ENCODE results near the gene NAPA.

Gene NAPA

DNA sequence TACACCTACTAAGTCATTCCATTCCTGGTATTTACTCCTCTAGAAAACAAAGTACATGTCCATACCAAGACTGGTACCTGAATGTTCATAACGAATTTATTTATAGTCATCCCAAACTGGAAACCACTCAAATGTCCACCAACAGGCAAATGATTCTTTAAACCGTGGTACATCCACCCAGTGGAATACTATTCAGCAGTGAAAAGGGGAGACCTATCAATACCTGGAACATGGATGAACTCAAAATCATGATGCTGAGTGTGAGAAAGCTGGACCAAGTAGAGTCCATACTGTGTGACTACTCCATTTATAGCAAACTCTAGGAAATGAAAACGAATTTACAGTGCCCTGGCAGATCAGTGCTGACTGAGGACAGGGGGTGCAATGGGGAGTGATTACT lies 11.9 kb upstream of the NAPA start:
- H3K27ac ChIP-seq = no peak overlapping the region
- DNase-seq (ENCODE audit: low read depth, low spot score) = no peak

DNA sequence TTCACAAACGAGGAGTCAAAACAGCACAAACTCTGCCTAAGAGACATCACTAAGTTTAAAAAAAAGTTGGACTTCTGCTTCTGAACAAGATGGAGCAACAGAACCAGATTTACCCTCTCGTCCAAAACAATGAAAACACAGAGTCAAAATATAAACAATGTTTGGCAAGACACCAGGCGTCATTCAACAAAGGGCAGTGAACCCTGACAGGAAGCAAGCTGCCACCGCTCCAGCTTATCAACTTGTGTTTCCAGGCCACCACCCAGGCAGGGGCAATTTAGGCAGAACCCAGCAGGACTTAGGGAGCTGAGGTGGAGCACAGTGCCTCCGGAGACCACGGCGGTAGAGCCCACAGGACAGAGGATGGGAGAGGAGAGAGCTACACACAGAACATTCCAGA lies 8.6 kb upstream of the NAPA start:
- no peak overlapping the region for H3K27ac ChIP-seq
- no peak for DNase-seq (ENCODE audit: low read depth, low spot score)

DNA sequence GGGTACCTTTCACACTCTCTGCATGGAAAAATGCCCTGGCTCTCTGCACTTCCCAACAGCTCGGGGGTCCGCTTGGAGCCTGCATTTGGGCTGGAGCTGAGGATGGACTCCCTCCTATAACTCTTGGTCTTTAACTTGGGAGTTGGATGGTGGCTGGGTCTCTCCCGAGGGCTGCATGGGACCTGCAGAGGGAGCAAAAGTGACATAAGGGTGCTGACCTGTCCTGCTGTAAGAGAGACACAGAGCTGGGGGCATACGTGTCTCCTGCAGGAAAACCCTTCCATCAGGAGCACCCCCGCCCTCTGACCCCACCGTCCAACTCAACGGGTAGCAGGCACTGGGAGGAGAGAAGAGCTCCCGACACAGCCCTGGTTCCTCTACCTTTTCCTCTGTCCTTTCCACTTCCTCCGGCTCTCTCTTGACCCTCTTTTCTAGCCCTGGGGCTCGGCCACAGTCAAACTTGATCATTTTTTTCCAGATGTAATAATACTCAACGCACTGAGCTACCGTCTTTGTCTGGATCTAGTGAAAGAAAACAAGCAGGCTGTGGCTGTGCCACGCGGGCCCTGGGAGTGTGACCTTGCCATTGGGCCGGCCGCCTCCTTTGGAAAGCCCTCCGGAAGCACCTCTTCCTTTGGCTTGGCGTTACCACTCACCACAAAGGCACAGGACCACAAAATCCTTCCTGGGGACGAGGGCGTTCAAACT lies 6.8 kb upstream of the NAPA start:
- no peak for DNase-seq (ENCODE audit: low read depth, low spot score)
- H3K27ac ChIP-seq = no peak overlapping the region

DNA sequence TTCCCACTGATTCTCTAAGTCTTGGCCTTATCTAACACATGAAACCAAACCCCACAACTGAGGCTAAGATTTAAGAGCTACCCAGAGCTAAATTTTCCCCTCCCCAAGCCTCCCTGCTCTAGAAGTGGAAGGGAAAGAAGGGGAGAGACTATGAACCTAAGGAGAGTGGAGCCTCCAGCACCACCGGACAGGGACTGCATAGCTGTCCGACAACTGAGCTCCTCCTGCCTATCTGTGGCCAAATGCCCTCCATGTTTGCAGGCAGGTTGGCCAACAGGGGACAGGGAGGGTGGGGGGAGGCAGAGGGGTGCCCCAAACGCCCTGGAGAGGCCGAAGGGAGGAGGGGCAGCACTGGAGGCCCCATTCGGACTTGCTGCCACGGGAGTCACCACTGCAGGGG lies 6.0 kb upstream of the NAPA start:
- DNase-seq (ENCODE audit: low read depth, low spot score) = no peak

DNA sequence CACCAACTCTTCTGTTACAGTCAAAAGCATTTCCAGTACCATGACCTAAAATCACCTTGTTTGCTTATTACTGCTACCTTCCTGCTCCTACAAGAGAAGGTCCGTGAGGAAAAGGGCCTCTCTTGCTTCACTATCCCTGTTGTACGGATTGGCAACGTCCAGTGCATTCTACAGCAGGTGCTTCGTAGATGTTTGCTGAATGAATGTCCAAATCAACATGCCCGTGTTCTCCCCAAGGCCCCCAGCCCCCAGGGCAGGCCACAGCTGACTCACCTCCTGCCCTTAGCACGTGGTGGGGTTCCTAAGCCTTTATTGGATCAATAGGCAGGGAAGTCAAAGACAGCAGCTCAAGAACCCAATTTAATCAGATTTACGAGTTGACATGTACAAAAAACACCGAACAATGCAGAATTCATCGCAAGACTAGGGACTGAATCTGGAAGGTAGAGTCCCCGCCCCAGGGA lies 5.5 kb upstream of the NAPA start:
- DNase-seq (ENCODE audit: low read depth, low spot score) = no peak
- H3K27ac ChIP-seq = no peak overlapping the region

More for the DNA sequence above, 6.0 kb upstream of the NAPA start:
- no peak overlapping the region for H3K27ac ChIP-seq

DNA sequence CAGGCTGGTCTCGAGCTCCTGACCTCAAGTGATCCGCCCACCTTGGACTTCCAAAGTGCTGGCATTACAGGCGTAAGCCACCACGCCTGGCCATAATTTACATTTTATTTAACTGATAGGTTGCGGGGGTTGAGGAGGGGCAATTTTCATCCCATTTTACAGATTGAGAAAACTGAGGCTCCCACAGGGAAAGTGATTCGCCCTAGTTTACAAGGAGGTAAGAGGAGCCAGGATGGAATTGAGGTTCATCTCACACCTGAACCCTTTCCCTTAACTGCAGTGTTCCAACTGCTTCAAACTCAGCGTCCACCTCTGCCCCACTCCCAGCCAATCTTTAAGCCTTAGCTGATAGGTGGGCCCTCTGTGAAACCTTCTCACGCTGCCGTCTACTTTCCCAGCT lies 4.0 kb upstream of the NAPA start:
- H3K27ac ChIP-seq = no peak overlapping the region
- DNase-seq (ENCODE audit: low read depth, low spot score) = no peak

DNA sequence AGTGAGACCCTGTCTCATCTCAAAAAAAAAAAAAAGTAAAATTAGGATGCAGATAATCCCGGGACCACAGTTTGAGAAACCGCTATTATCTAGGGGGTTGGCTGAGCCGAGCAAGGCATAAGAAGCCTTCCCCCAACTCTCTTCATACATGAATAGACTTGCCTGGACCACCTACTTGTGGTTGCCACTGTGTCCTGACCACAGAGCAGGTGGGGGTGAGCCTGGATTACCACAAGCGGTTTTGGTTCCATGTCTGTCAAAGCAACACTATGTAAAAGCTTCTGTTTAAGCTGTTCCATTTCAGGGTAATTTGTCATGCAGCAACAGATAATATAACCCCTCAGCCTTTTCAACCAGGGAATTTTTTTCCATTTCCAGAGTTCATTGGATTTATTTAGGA lies 3.3 kb upstream of the NAPA start:
- no peak overlapping the region for H3K27ac ChIP-seq
- DNase-seq (ENCODE audit: low read depth, low spot score) = no peak

DNA sequence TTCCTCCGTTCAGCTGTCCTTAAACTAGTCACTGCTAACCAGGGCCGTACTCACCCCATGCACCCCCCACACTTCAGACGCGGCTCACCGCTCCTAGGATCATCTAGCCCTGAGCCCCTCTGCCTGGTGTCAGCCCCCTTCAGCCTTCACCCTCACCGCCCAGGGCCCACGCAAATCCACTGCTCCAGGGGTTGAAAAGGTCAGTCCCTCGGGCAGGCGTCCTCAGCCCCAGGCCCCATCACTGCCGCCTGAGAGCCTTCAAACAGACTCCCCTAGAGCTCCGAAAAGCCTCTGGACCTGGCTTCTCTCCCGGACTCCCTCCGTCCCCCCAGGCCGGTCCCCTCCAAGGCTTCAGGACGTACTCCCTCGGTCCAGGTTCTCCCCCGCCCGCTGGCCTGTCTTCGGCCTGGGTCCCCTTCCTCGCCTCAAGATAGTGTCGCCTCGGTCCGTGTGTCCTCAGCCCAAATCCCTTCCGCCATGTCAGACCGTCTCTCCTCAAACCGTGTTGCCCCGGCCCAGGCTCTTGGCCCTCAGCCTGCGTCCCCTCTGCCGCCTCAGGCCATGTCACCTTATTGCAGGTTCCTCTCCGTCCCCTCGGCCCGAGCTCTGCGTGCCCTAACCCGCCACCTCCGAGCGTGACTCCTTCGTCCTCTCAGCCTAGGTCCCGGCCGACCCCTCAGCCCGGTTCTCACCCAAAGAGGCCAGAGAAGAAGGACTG lies 553 bp downstream of the NAPA start:
- DNase-seq (ENCODE audit: low read depth, low spot score) = no peak

DNA sequence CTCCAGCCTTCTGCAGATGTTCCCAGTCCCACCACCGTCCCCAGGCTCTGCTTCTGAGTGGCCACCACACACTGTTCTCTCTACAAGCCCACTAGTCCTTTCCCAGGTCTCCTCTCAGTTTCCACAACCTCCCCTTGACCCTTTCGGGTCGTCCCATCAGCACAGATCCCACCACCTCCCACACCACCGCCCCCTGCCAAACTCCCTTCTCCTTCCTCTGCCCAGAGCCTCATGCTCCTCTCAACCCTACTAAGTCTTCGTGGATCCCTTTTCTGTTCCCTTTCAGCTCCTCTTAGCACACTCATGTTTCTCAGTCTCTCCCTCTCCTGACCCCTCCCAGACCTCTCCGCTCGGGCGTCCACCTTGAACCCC lies 1.9 kb downstream of the NAPA start:
- DNase-seq (ENCODE audit: low read depth, low spot score) = no peak
- H3K27ac ChIP-seq = peak overlapping the region; percentile 84

More for the DNA sequence above, 553 bp downstream of the NAPA start:
- peak overlapping the region; percentile 84 for H3K27ac ChIP-seq

DNA sequence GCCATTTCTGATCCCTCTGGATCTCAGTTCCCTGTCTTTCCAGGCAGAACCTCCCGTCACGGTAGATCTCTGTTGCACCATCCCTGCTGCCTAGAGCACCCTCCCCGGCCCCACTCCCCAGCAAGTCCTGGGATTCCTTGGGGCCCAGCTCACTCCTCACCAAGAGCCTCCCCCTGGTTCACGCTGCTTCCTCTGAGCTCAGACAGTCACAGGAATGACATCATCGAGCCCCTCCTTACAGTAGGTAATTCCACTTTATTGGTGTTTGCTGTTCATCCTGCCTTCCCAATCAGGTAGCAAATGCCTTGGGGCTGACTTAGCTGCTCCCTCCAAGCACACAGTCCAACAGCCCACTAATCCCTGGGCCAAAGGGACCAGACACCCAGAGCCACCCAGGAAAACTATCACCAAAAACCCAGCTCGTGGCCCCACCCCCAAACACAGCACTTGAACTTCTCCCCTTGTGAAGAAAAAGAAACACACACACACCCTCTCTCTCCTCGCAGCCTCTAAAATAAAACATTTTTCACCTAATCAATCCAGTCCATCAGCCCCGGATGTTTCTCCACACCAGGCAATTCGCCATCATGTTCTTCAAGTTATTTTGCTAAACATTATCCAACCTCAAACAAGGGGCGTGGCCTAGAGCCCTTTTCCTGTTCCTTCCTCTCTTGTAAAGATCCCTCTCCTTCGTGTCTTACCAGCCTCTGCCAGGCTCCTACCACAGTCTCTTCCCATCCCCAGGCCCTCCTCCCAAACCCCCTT lies 2.5 kb downstream of the NAPA start:
- H3K27ac ChIP-seq = peak overlapping the region; percentile 84
- no peak for DNase-seq (ENCODE audit: low read depth, low spot score)

DNA sequence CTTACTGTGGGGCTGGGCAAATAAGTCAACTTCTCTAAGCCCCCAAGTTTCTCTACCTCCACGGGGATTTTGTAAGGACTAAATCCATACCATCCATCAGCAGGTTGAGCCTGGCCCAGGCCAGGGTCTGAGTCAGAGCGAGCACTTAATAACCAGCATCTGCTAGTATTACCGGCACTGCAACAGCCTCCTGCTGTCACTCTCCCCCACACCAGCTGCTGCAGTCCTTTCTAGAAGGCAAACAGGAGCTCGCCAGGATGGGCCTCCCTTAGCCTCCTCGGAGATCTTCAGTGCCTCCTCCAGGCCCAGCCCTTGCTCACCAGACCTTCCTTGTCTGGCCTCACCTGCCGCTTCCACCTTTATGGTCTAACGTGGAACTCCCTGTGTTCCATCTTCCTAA lies 3.2 kb downstream of the NAPA start:
- H3K27ac ChIP-seq = peak overlapping the region; percentile 84
- DNase-seq (ENCODE audit: low read depth, low spot score) = no peak

DNA sequence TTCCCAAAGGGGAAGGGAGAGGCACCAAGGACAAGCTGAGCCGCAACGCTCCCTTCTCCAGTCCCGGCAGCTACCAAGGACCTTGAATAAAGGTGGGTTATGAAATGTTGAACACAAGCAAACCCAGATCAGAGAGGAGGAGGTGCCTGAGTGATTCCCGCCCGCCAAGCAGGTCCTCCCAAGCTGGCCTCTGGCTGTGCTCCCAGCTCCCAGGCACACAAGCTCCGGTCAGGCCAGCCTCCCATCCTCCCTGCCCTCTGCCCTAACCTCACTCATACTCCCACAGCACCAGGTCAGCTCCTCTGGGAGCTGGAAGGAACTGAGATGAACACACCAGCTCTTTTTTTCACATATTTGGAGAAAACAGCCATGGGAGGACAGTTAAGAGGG lies 3.7 kb downstream of the NAPA start:
- no peak for DNase-seq (ENCODE audit: low read depth, low spot score)
- H3K27ac ChIP-seq = peak overlapping the region; percentile 84

DNA sequence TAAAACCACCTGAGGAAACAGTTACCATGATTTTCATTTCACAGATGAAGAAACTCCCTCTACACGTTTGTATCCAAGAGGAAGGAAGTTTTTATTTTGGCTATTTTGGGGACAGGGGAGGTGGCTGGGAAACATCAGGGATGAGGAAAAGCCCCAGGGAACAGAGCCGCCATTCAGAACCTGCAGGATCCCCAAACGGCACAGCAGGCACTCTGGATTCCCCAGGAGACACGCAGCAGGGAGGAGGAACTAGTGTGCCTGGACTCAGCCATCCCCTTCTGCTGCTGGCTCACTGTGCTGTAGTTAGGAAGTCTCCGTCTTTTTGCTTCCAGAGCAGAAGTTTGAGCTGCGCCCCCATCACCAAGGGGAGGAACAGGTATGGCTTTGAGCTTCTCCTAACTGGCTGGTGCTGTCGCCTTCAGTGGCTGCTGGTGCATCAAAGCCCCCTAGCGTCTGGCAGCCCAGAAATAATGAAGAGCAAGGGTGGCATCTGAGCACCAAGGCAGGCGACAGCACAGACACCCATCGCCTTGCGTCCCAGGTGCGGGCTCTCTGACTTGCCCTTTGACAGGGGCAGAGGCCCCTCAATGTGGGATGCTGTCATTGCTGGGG lies 4.2 kb downstream of the NAPA start:
- DNase-seq (ENCODE audit: low read depth, low spot score) = no peak
- peak overlapping the region; percentile 84 for H3K27ac ChIP-seq

DNA sequence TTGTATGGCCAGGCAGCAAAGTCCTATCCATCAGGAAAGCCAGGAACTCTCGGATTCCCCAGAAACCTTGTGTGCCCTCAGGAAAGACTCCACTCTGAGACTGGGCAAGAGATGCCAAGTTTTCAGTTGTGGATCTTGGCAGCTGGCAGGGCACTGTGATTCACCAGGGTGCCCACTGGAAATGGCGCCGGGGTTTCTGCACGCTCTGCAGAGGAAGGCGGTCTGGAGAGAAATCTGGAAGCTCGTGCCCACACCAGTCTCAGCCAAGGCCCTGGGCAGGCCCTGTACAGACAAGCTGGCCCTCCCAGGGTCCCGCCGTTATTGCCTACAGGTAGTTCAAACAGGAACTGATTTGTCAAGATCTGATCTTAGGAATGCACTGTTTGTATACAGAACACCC lies 4.9 kb downstream of the NAPA start:
- peak overlapping the region; percentile 84 for H3K27ac ChIP-seq
- peak; percentile 22 for DNase-seq (ENCODE audit: low read depth, low spot score)

DNA sequence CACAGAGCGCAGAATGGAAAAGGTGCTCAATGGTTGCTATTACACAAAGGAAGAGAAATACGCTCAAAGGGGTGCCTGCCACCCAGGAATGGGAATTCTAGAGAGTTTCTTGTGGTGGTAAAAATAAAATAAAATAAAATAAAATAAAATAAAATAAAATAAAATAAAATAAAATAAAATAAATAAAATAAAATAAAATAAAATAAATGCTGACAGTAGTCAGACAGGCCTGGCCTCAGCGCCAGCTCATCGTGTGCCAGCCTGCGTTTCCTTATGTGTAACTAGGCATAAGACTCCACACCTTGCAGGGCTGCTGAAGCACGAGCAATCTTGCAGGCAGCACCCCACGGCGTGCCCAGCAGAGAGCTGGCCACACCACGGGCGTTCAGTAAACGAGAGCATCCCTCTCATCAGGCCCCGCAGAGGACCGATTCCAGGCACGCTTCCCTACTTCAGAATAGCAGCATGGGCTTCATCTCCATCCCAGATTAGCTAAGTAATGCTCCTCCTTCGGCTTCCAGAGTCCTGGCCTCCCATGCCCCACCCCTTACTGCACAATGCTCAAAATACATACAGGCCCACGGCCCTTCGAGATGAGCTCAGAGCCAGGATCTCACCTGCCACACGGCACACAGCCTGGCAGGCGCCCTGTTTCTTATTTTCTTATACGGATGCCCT lies 5.6 kb downstream of the NAPA start:
- DNase-seq (ENCODE audit: low read depth, low spot score) = no peak
- peak overlapping the region; percentile 84 for H3K27ac ChIP-seq

DNA sequence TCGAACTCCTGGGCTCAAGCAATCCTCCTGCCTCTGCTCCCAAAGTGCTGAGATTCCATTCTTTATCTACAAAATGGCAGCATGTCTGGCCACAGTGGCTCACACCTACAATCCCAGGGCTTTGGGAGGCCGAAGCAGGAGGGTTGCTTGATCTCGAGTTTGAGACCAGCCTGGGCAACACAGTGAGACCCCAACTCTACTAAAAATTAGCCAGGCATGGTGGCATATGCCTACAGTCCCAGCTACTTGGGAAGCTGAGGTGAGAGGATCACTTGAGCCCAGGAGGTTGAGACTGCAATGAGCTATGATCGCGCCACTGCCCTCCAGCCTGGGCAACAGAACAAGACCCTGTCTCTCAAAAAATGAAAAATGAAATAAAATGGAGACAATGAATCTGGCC lies 6.1 kb downstream of the NAPA start:
- DNase-seq (ENCODE audit: low read depth, low spot score) = no peak
- H3K27ac ChIP-seq = peak overlapping the region; percentile 84

DNA sequence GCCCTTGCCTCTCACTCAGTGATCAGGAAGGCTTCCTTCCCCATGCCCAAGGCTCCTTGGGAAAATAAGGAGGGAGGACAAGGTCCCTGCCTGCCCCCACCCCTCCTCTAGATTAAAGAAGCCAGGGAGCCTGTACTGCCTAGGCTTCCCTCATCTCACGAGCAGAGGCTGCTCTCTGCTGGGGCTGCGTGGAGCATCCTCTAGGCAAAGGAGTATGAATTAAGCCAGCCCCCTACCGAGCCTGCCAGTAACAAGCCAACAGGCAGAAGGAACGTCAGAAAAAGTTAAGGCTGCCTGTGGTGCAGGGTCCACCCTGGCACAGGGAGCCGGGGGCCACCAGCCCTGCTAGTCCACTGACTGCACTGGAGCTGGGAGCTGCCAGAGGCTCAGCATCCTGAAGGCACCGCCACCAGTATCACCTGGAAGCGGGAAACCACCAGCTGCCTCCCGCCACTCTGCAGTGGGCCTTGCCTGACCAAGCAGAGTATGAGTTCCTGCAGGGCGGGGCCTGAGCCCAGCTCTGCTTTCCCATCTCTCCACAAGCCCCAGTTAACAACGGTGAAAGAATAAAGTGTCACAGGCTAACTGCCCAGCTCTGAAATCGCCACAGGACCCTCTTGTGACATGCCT lies 6.8 kb downstream of the NAPA start:
- no peak overlapping the region for H3K27ac ChIP-seq
- DNase-seq (ENCODE audit: low read depth, low spot score) = no peak

DNA sequence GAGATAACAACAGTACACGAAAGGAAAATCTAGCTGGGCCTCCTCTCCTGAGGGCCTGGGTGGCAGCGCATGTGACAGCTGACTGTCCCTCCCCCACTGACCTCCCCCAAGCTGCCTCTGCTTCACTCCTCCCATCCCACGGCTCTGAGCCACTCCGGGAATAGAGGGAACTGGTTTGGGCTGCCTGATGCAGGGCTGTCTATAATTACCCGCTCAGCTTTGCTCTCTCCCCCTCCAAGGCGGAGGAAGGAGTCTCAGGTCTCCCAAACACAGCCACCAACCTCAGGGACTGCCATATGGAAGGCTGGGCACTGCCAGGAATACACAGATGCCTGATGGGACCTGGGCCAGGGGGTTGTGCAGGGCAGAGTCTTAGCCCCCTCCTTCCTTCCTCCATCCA lies 7.9 kb downstream of the NAPA start:
- DNase-seq (ENCODE audit: low read depth, low spot score) = no peak
- no peak overlapping the region for H3K27ac ChIP-seq

DNA sequence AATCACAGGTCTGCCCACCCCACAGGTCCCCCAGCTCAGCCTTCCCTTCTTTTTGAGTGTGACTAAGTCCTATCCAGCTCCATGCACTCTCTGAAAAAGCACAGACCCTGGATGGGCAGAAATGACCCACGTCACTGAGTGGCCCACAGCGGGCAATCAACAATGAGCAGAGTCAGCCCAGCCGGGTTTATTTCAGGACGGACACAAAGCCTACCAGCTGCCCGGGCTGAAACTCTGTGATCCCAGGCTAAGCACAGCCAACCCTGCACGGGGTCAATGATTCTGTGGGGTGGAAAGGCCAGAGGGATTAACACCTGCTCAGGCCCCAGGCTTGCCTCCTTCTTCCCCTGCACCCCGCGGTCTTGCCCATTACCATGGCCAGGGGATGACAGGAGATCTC lies 8.4 kb downstream of the NAPA start:
- DNase-seq (ENCODE audit: low read depth, low spot score) = no peak
- H3K27ac ChIP-seq = no peak overlapping the region

DNA sequence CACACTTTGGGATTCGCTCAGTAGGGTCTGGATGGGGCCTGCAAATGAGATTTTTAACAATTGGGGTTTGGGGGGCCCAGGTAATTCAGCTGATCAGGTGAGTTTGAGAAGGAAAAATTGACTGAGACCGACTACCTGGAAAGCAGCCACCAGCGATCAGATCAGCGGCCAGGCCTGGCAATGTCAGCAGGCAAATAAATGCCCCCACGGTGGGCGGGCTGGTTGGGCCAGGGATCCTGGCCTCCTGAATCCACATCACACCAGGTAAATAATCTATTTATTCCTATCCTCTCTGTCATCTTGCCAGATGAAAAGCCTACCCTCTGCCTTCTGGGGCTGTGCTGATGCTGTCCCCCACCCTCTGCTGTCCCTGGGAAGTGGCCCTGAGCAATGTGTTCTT lies 9.4 kb downstream of the NAPA start:
- DNase-seq (ENCODE audit: low read depth, low spot score) = no peak
- no peak overlapping the region for H3K27ac ChIP-seq
